H9 (cell line): Measurements from ENCODE around the gene CDRT4. TPM values are rescaled to one million over a fixed set of nuclear protein-coding genes. Genes with fewer than 3 reads are reported as not detected.

ENCODE experiments used
- DNase-seq: peaks from one replicate; pipeline ENCODE4 v3.0.0-alpha.2; 2017
- H2AFZ ChIP-seq: one replicate; pipeline ENCODE4 v1.6.1; 2013; ENCODE audit warnings: mild to moderate bottlenecking, low read length, control low read depth, moderate library complexity
- H2AK5ac ChIP-seq: 2 replicates; pipeline ENCODE4 v1.6.1; 2013; ENCODE audit warnings: low read length, control low read depth, mixed read lengths; ENCODE audit not compliant: insufficient read length
- H2BK120ac ChIP-seq: one replicate; pipeline ENCODE4 v1.6.1; 2013; ENCODE audit warnings: low read depth, mild to moderate bottlenecking, low read length, control low read depth, inconsistent platforms; ENCODE audit not compliant: poor library complexity, severe bottlenecking
- H2BK12ac ChIP-seq: 2 replicates; pipeline ENCODE4 v1.6.1; 2013; ENCODE audit warnings: low read length, control low read depth, mixed read lengths, low read depth; ENCODE audit not compliant: insufficient read length
- H2BK15ac ChIP-seq: 2 replicates; pipeline ENCODE4 v1.6.1; 2013; ENCODE audit warnings: low read depth, low read length, control low read depth
- H2BK20ac ChIP-seq: one replicate; pipeline ENCODE4 v1.6.1; 2013; ENCODE audit warnings: low read depth, mild to moderate bottlenecking, low read length, control low read depth, inconsistent platforms; ENCODE audit not compliant: poor library complexity, severe bottlenecking
- H2BK5ac ChIP-seq: 2 replicates; pipeline ENCODE4 v1.6.1; 2013; ENCODE audit warnings: low read length, control low read depth, mixed read lengths; ENCODE audit not compliant: insufficient read length
- H3K14ac ChIP-seq: 2 replicates; pipeline ENCODE4 v1.6.1; 2013; ENCODE audit warnings: low read length, control low read depth; ENCODE audit not compliant: insufficient read depth
- H3K18ac ChIP-seq: 2 replicates; pipeline ENCODE4 v1.6.1; 2013; ENCODE audit warnings: low read depth, mild to moderate bottlenecking, mixed read lengths, low read length, control low read depth; ENCODE audit not compliant: insufficient read length
- H3K23ac ChIP-seq: 2 replicates; pipeline ENCODE4 v1.6.1; 2013; ENCODE audit warnings: low read length, control low read depth, mixed read lengths, low read depth; ENCODE audit not compliant: insufficient read length
- H3K23me2 ChIP-seq: 2 replicates; pipeline ENCODE4 v1.6.1; 2013; ENCODE audit warnings: low read depth, mild to moderate bottlenecking, mixed read lengths, low read length, control low read depth; ENCODE audit not compliant: insufficient read length, poor library complexity, severe bottlenecking
- H3K27ac ChIP-seq: 2 replicates; pipeline ENCODE4 v1.5.1; 2013; ENCODE audit warnings: low read length, control low read depth, mixed read lengths, low read depth; ENCODE audit not compliant: insufficient read length
- H3K27me3 ChIP-seq: 2 replicates; pipeline ENCODE4 v1.6.1; 2013; ENCODE audit warnings: low read length, control low read depth, inconsistent platforms; ENCODE audit not compliant: insufficient read depth
- H3K4ac ChIP-seq: 2 replicates; pipeline ENCODE4 v1.6.1; 2013; ENCODE audit warnings: low read depth, mild to moderate bottlenecking, control low read depth, inconsistent platforms, low read length, moderate library complexity
- H3K4me1 ChIP-seq: 2 replicates; pipeline ENCODE4 v1.6.1; 2013; ENCODE audit warnings: low read length, control low read depth, inconsistent platforms; ENCODE audit not compliant: insufficient read depth
- H3K4me2 ChIP-seq: 2 replicates; pipeline ENCODE4 v1.6.1; 2013; ENCODE audit warnings: low read length, control low read depth, mixed read lengths; ENCODE audit not compliant: insufficient read length, insufficient read depth
- H3K56ac ChIP-seq: 2 replicates; pipeline ENCODE4 v1.6.1; 2013; ENCODE audit warnings: low read depth, mild to moderate bottlenecking, mixed read lengths, low read length, control low read depth; ENCODE audit not compliant: insufficient read length
- H3K79me1 ChIP-seq: 2 replicates; pipeline ENCODE4 v1.6.1; 2013; ENCODE audit warnings: low read depth, mild to moderate bottlenecking, moderate library complexity, low read length, control low read depth, inconsistent platforms; ENCODE audit not compliant: insufficient read depth, poor library complexity, severe bottlenecking
- H3K79me2 ChIP-seq: 2 replicates; pipeline ENCODE4 v1.6.1; 2013; ENCODE audit warnings: low read length, control low read depth, inconsistent platforms; ENCODE audit not compliant: insufficient read depth
- H3K9ac ChIP-seq: 2 replicates; pipeline ENCODE4 v1.6.1; 2013; ENCODE audit warnings: low read length, control low read depth, mixed read lengths; ENCODE audit not compliant: insufficient read length; ENCODE audit errors: extremely low read depth
- H3K9me3 ChIP-seq: one replicate; pipeline ENCODE4 v1.6.1; 2013; ENCODE audit warnings: low read depth, low read length, inconsistent platforms; ENCODE audit not compliant: control insufficient read depth
- H3T11ph ChIP-seq: one replicate; pipeline ENCODE4 v1.6.1; 2013; ENCODE audit warnings: mild to moderate bottlenecking, low read length, control low read depth, inconsistent platforms
- H4K20me1 ChIP-seq: one replicate; pipeline ENCODE4 v1.6.1; 2013; ENCODE audit not compliant: control insufficient read depth, insufficient read length, insufficient read depth
- H4K5ac ChIP-seq: 2 replicates; pipeline ENCODE4 v1.6.1; 2013; ENCODE audit warnings: low read depth, mild to moderate bottlenecking, mixed read lengths, low read length, control low read depth; ENCODE audit not compliant: insufficient read length
- H4K8ac ChIP-seq: replicated peaks from 2 replicates; pipeline ENCODE4 v1.6.1; 2013; ENCODE audit warnings: low read length, control low read depth, mixed read lengths, low read depth; ENCODE audit not compliant: insufficient read length
- H4K91ac ChIP-seq: 2 replicates; pipeline ENCODE4 v1.6.1; 2013; ENCODE audit warnings: low read depth, mild to moderate bottlenecking, moderate library complexity, mixed read lengths, low read length, control low read depth; ENCODE audit not compliant: insufficient read length
- H3K27ac Mint-ChIP-seq, 3 experiments: 2 replicates in 2 of 3; 3 replicates in 1 of 3; pipeline ENCODE4 v1.8.0; 2020 to 2021; ENCODE audit warnings: mixed read lengths in 3 of 3, mild to moderate bottlenecking in 1 of 3, moderate library complexity in 1 of 3
- H3K27me3 Mint-ChIP-seq: 2 replicates; pipeline ENCODE4 v1.8.0; 2021; ENCODE audit warnings: low read depth, mild to moderate bottlenecking, moderate library complexity, mixed read lengths
- H3K36me3 Mint-ChIP-seq, 3 experiments: 2 replicates in 2 of 3; 3 replicates in 1 of 3; pipeline ENCODE4 v1.8.0; 2020 to 2021; ENCODE audit warnings: low read depth in 3 of 3, mixed read lengths in 3 of 3; ENCODE audit not compliant: insufficient read depth in 1 of 3
- H3K4me1 Mint-ChIP-seq, 2 experiments: 2 replicates each; pipeline ENCODE4 v1.8.0; 2020; ENCODE audit warnings: mixed read lengths in 2 of 2
- H3K4me3 Mint-ChIP-seq, 2 experiments: 2 replicates in 1 of 2; 3 replicates in 1 of 2; pipeline ENCODE4 v1.8.0; 2020 to 2021; ENCODE audit warnings: mild to moderate bottlenecking in 2 of 2, mixed read lengths in 2 of 2, moderate library complexity in 1 of 2
- H3K9me3 Mint-ChIP-seq, 2 experiments: 2 replicates in 1 of 2; 3 replicates in 1 of 2; pipeline ENCODE4 v1.8.0; 2020; ENCODE audit warnings: mild to moderate bottlenecking in 2 of 2, mixed read lengths in 2 of 2, moderate library complexity in 1 of 2
- WGBS: extraction: QIAGEN DNeasy Blood & Tissue Kit; methylation state at CpG from one replicate; pipeline ENCODE4 v1.1.7; 2013; ENCODE audit warnings: missing lambda C conversion rate, low lambda C conversion rate, mixed read lengths; ENCODE audit not compliant: insufficient read length; ENCODE audit errors: extremely low coverage; 5-methylcytosine and 5-hydroxymethylcytosine counted together
- total RNA-seq: library from RNA; stranded (reverse); gene quantifications from 2 replicates; pipeline ENCODE4 v1.2.1, GENCODE V29; 2021
- TF ChIP-seq, protein P1 (sequence below): fragments of 200-600 bp; sonication (generic); conservative IDR thresholded peaks from 3 replicates; pipeline ENCODE4 v1.8.0; 2021; ENCODE audit warnings: antibody characterized with exemption, mild to moderate bottlenecking

CDRT4 gene
- total RNA-seq, 1 experiment from 2014 or later, result 3.8 TPM

DNA sequence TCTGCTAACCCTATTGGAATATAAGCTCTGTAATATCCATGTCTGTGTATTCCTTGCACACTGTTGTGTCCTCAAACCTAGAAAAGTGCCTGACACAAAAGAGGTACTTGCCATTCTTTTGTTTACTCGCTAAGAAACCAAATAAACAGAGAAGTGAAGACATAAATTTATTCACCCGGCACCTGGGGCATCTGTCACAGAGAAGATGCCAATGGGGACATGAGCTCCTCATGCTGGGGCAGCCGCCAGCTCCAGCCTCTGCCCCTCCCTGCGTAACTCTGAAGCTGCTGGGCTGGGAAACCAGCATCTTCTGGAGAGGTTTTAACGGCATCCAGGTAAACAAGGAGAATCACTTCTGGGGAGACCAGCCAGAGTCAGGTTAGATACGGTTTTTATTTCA, 15.1 kb upstream of the CDRT4 start:
- Histone ChIP-seq H3T11ph (no peak overlapping the region), H2BK20ac (no peak overlapping the region), H2BK5ac (no peak overlapping the region), H3K4me1 (peaks cover 12% of the 10 kb centered on the region), H2AK5ac (no peak overlapping the region), H4K8ac (no peak overlapping the region), H2BK120ac (no peak overlapping the region), H3K4ac (no peak overlapping the region), H4K91ac (no peak overlapping the region), H3K9me3 (no peaks in the 10 kb centered on the region), H3K27ac (no peak overlapping the region), H2BK12ac (no peak overlapping the region), H3K79me2 (no peaks in the 10 kb centered on the region), H3K18ac (no peak overlapping the region), H4K20me1 (no peaks in the 10 kb centered on the region), H3K14ac (no peak overlapping the region), H2AFZ (no peak overlapping the region), H3K23ac (no peak overlapping the region), H3K56ac (no peak overlapping the region), H3K27me3 (no peaks in the 10 kb centered on the region), H3K9ac (no peak overlapping the region), H4K5ac (no peak overlapping the region), H2BK15ac (no peak overlapping the region), H3K79me1 (peaks cover 2% of the 10 kb centered on the region), H3K23me2 (no peaks in the 10 kb centered on the region), H3K4me2 (no peak overlapping the region)
- no CpG with 5 or more reads among the region's 6 CpGs for WGBS
- TF ChIP-seq, protein P1, sequence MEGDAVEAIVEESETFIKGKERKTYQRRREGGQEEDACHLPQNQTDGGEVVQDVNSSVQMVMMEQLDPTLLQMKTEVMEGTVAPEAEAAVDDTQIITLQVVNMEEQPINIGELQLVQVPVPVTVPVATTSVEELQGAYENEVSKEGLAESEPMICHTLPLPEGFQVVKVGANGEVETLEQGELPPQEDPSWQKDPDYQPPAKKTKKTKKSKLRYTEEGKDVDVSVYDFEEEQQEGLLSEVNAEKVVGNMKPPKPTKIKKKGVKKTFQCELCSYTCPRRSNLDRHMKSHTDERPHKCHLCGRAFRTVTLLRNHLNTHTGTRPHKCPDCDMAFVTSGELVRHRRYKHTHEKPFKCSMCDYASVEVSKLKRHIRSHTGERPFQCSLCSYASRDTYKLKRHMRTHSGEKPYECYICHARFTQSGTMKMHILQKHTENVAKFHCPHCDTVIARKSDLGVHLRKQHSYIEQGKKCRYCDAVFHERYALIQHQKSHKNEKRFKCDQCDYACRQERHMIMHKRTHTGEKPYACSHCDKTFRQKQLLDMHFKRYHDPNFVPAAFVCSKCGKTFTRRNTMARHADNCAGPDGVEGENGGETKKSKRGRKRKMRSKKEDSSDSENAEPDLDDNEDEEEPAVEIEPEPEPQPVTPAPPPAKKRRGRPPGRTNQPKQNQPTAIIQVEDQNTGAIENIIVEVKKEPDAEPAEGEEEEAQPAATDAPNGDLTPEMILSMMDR, result no peak
- Mint-ChIP-seq H3K27me3 (no peaks in the 10 kb centered on the region), H3K4me3 (no peak overlapping the region), H3K36me3 (peaks cover 10 to 21% (median 11%) of the 10 kb centered on the region in 3 experiments), H3K9me3 (no peaks in the 10 kb centered on the region), H3K4me1 (peaks cover 15 to 16% of the 10 kb centered on the region in 2 experiments), H3K27ac (no peak overlapping the region)
- no peak for DNase-seq
